CD14-positive monocyte (primary cell): ENCODE data around the gene RNF217. TPM values are rescaled to one million over a fixed set of nuclear protein-coding genes. Genes with fewer than 3 reads are reported as not detected.

ENCODE experiments used
- DNase-seq, 3 donors: peaks; one replicate each; pipeline ENCODE4 v3.0.0-alpha.2; 2011 to 2022
- H2AFZ ChIP-seq: 2 replicates; pipeline ENCODE4 v1.6.0; 2012; ENCODE audit warnings: mild to moderate bottlenecking, low read depth, low read length, inconsistent platforms; ENCODE audit not compliant: insufficient read depth, poor library complexity, severe bottlenecking
- H3K27ac ChIP-seq, 2 donors: 1 replicate in 1 of 2; 2 replicates in 1 of 2; pipeline ENCODE4 v1.5.1; 2012 to 2013; ENCODE audit warnings: low read length in 2 of 2, control low read depth in 1 of 2, inconsistent platforms in 1 of 2, low read depth in 1 of 2, mild to moderate bottlenecking in 1 of 2
- H3K27me3 ChIP-seq, 2 donors: one replicate each; pipeline versions ENCODE4 v1.6.0 to v1.6.1; 2011 to 2013; ENCODE audit warnings: low read length in 2 of 2; ENCODE audit not compliant: control insufficient read depth in 2 of 2, insufficient read depth in 2 of 2
- H3K36me3 ChIP-seq, 2 donors: replicated peaks in 1 of 2; 1 replicate in 1 of 2; 2 replicates in 1 of 2; pipeline versions ENCODE4 v1.5.1 to v1.6.1; 2012 to 2013; ENCODE audit warnings: low read length in 2 of 2, control low read depth in 1 of 2, inconsistent platforms in 1 of 2, mild to moderate bottlenecking in 1 of 2; ENCODE audit not compliant: insufficient read depth in 2 of 2, control insufficient read depth in 1 of 2
- H3K4me1 ChIP-seq, 2 donors: 1 replicate in 1 of 2; 2 replicates in 1 of 2; pipeline versions ENCODE4 v1.5.1 to v1.6.1; 2012 to 2013; ENCODE audit warnings: low read length in 2 of 2, control low read depth in 1 of 2, inconsistent platforms in 1 of 2, mild to moderate bottlenecking in 1 of 2, moderate library complexity in 1 of 2; ENCODE audit not compliant: insufficient read depth in 2 of 2, control insufficient read depth in 1 of 2
- H3K4me2 ChIP-seq: replicated peaks from 2 replicates; pipeline ENCODE3; 2012; ENCODE audit warnings: low read length, moderate library complexity, mild to moderate bottlenecking; ENCODE audit not compliant: poor library complexity, severe bottlenecking; ENCODE audit errors: extremely low read depth
- H3K4me3 ChIP-seq, 3 experiments: fragments of 200-600 bp in 1 of 3; sonication (generic) in 1 of 3; replicated peaks in 1 of 3; 1 replicate in 2 of 3; 2 replicates in 1 of 3; pipeline ENCODE4 v1.5.1; 2011 to 2013; ENCODE audit warnings: low read length in 3 of 3, mild to moderate bottlenecking in 3 of 3, control low read depth in 2 of 3, low read depth in 2 of 3, inconsistent platforms in 1 of 3, moderate library complexity in 1 of 3
- H3K79me2 ChIP-seq: 2 replicates; pipeline ENCODE4 v1.6.0; 2012; ENCODE audit warnings: mild to moderate bottlenecking, control low read depth, inconsistent platforms, low read length, moderate library complexity; ENCODE audit not compliant: insufficient read depth
- H3K9ac ChIP-seq: 2 replicates; pipeline ENCODE4 v1.6.0; 2017; ENCODE audit warnings: low read length, mild to moderate bottlenecking; ENCODE audit not compliant: insufficient read depth, poor library complexity, severe bottlenecking
- H3K9me3 ChIP-seq, 2 donors: replicated peaks in 1 of 2; 1 replicate in 1 of 2; 2 replicates in 1 of 2; pipeline versions ENCODE4 v1.5.1 to v1.6.1; 2012 to 2013; ENCODE audit warnings: low read length in 2 of 2, control low read depth in 1 of 2; ENCODE audit not compliant: control insufficient read depth in 1 of 2, insufficient read depth in 1 of 2
- H4K20me1 ChIP-seq: 2 replicates; pipeline ENCODE4 v1.6.0; 2012; ENCODE audit warnings: mild to moderate bottlenecking, low read length, control low read depth, moderate library complexity; ENCODE audit not compliant: insufficient read depth
- H3K27ac Mint-ChIP-seq, 7 donors: one replicate each; pipeline ENCODE4 v1.8.0; 2020; ENCODE audit warnings: mild to moderate bottlenecking in 7 of 7, mixed read lengths in 7 of 7, moderate library complexity in 6 of 7, inconsistent platforms in 2 of 7
- H3K27me3 Mint-ChIP-seq, 3 donors: one replicate each; pipeline ENCODE4 v1.8.0; 2021 to 2022; ENCODE audit warnings: low read depth in 3 of 3, mild to moderate bottlenecking in 3 of 3, mixed read lengths in 3 of 3, moderate library complexity in 3 of 3, inconsistent platforms in 1 of 3
- H3K36me3 Mint-ChIP-seq, 2 donors: one replicate each; pipeline ENCODE4 v1.8.0; 2020; ENCODE audit warnings: mixed read lengths in 2 of 2, inconsistent platforms in 1 of 2, mild to moderate bottlenecking in 1 of 2
- H3K4me1 Mint-ChIP-seq: one replicate; pipeline ENCODE4 v1.8.0; 2020; ENCODE audit warnings: mild to moderate bottlenecking, mixed read lengths
- H3K4me3 Mint-ChIP-seq, 2 donors: one replicate each; pipeline ENCODE4 v1.8.0; 2020; ENCODE audit warnings: mild to moderate bottlenecking in 2 of 2, mixed read lengths in 2 of 2, moderate library complexity in 1 of 2
- H3K9me3 Mint-ChIP-seq, 7 donors: one replicate each; pipeline ENCODE4 v1.8.0; 2020 to 2022; ENCODE audit warnings: mixed read lengths in 7 of 7, mild to moderate bottlenecking in 6 of 7, moderate library complexity in 6 of 7, inconsistent platforms in 2 of 7
- WGBS: methylation state at CpG from one replicate; pipeline ENCODE4 v1.1.5; 2013; ENCODE audit warnings: missing lambda C conversion rate; ENCODE audit not compliant: insufficient coverage; 5-methylcytosine and 5-hydroxymethylcytosine counted together
- intact Hi-C, 2 donors: fragments of 100-400 bp; cut with micrococcal nuclease; formaldehyde crosslinking; loops; one replicate each; pipeline versions ENCODE4 v1.15.0 to v1.15.1; 2023
- polyA plus RNA-seq, 3 donors: library from polyadenylated mRNA; depleted of rRNA in 1 of 3; unstranded in 2 of 3; stranded (reverse) in 1 of 3; fragments of 300-500 nt in 2 of 3; fragments of >200 nt in 1 of 3; fragmentation: Illumina TruSeq in 2 of 3; gene quantifications; 1 replicate in 2 of 3; 2 replicates in 1 of 3; pipeline ENCODE4 v1.2.3, GENCODE V29; 2012 to 2021
- TF ChIP-seq, protein P1 (sequence below): fragments of 200-600 bp; IDR thresholded peaks from one replicate; pipeline ENCODE4 v1.8.0; 2022; ENCODE audit warnings: antibody characterized with exemption, mild to moderate bottlenecking

Gene RNF217
- polyA plus RNA-seq, 3 donors = 2.2 to 11.6 (median 3.3) TPM

DNA sequence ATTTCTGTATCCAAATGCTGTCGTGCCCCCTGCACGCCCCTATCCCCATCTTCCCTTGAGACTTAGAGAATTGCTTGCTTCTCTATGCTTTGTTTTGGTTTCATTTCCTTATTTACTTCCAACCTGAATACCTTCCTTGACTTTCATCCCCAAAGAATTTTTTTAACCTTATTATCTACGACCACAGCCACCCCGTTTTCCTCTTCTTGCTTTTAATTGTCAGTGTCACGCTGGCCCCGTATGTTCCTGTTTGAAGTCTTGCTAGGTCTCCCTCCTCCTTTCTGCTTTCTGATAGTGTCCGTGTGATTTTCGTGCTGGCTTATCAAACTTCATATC lies 40.1 kb downstream of the RNF217 start:
- Histone ChIP-seq H3K27me3 (no peaks in the 10 kb centered on the region), H3K4me1 (no peaks in the 10 kb centered on the region), H4K20me1 (no peaks in the 10 kb centered on the region), H3K4me2 (no peak overlapping the region), H3K36me3 (no peaks in the 10 kb centered on the region), H3K9me3 (no peaks in the 10 kb centered on the region), H2AFZ (no peak overlapping the region), H3K27ac (no peak overlapping the region), H3K4me3 (no peak overlapping the region), H3K79me2 (no peaks in the 10 kb centered on the region), H3K9ac (no peak overlapping the region)
- no peak for DNase-seq
- Mint-ChIP-seq H3K9me3 (peaks cover 0 to 5% (median 3%) of the 10 kb centered on the region in 7 donors), H3K27me3 (no peaks in the 10 kb centered on the region), H3K27ac (peak overlapping the region in 1 of 7 donors; percentile 17), H3K36me3 (peaks cover 5 to 11% of the 10 kb centered on the region in 2 donors), H3K4me1 (peaks cover 28% of the 10 kb centered on the region), H3K4me3 (peak overlapping the region in 1 of 2 donors; percentile 47)
- TF ChIP-seq, protein P1, sequence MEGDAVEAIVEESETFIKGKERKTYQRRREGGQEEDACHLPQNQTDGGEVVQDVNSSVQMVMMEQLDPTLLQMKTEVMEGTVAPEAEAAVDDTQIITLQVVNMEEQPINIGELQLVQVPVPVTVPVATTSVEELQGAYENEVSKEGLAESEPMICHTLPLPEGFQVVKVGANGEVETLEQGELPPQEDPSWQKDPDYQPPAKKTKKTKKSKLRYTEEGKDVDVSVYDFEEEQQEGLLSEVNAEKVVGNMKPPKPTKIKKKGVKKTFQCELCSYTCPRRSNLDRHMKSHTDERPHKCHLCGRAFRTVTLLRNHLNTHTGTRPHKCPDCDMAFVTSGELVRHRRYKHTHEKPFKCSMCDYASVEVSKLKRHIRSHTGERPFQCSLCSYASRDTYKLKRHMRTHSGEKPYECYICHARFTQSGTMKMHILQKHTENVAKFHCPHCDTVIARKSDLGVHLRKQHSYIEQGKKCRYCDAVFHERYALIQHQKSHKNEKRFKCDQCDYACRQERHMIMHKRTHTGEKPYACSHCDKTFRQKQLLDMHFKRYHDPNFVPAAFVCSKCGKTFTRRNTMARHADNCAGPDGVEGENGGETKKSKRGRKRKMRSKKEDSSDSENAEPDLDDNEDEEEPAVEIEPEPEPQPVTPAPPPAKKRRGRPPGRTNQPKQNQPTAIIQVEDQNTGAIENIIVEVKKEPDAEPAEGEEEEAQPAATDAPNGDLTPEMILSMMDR = no peak
- WGBS = 43% methylated on average over 6 of the region's 8 CpGs
- intact Hi-C loops = no loop called here

- H3K79me2 ChIP-seq = no peaks in the 10 kb centered on the region
- WGBS = 100% methylated on average over 1 of the region's 2 CpGs
- intact Hi-C loops = no loop called here
- no peaks in the 10 kb centered on the region for H3K4me1 ChIP-seq
- H3K4me3 Mint-ChIP-seq = no peak overlapping the region
- peaks cover 0 to 5% of the 10 kb centered on the region in 2 donors for H3K36me3 Mint-ChIP-seq
- H3K27me3 ChIP-seq = no peaks in the 10 kb centered on the region
- no peak overlapping the region for H3K9ac ChIP-seq
- TF ChIP-seq, protein P1 = no peak
- no peaks in the 10 kb centered on the region for H3K9me3 ChIP-seq
- H3K27me3 Mint-ChIP-seq = no peaks in the 10 kb centered on the region
- no peak overlapping the region for H3K27ac ChIP-seq
- H4K20me1 ChIP-seq = no peaks in the 10 kb centered on the region
- no peak overlapping the region for H3K4me2 ChIP-seq
- peaks cover 0 to 5% (median 3%) of the 10 kb centered on the region in 7 donors for H3K9me3 Mint-ChIP-seq
- no peak overlapping the region for H3K27ac Mint-ChIP-seq
- no peak overlapping the region for H3K4me3 ChIP-seq
- peaks cover 32% of the 10 kb centered on the region for H3K4me1 Mint-ChIP-seq
- no peaks in the 10 kb centered on the region for H3K36me3 ChIP-seq
- DNase-seq = no peak
- H2AFZ ChIP-seq = no peak overlapping the region
Observed at GRCh38 chr6:125003070-125003469, 40.8 kb downstream of the RNF217 start.
